Endometrial microvascular endothelial cells (primary cell): ENCODE measurements around the gene GPRASP2. TPM values are rescaled to one million over a fixed set of nuclear protein-coding genes. Genes with fewer than 3 reads are reported as not detected.

Source experiments
- in situ Hi-C: cut with HindIII; loops from 2 replicates; pipeline ENCODE4 v1.10.0; 2017; ENCODE audit warnings: low sequenced_read_pairs, low pct_unique_long_range_greater_than_20kb; ENCODE audit errors: inconsistent ontology term
- total RNA-seq: library from RNA; depleted of rRNA; stranded (reverse); fragments of >200 nt; gene quantifications from one replicate; pipeline ENCODE4 v1.2.3, GENCODE V29; 2015; ENCODE audit errors: inconsistent ontology term

The GPRASP2 gene
- total RNA-seq, 1 donor from 2014 or later: 29.5 TPM

DNA sequence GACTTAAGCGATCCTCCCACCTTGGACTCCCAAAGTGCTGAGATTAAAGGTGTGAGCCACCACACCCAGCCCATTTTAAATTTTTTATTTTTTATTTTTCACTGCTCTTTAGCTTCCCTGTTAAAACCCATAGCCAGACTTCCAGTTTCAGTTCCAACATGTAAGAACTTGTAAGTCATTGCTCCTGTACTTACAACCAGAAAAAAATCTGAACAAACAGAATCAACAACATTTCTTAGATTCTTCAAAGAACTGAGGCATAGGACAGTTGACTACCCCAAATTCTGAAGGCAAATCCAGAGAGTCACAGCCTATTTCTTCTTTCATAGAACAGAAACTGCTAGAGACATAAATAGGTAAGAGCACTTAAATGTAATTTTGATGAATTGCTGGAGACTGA is 16.4 kb downstream of the GPRASP2 start:
- in situ Hi-C loops: no loop called here

DNA sequence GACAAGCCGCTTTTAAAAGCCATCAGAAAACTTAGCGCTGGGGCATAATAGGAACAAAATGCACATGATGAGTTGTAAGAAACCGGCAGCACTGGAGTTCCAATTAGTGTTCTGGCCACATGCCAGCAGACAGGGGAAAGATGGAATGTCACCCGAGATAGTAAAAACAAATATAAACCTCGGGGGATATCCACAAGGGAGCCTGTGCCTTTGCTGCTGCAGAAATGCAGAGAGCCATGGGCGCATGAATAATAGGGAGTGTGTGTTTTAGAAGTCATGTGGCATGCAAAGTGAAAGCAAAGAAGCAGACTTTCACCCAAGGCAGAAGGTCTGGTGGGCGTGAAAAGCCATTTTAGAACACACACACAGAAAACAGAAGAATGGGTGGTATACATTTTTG is 27.4 kb downstream of the GPRASP2 start:
- in situ Hi-C loops: no loop called here

DNA sequence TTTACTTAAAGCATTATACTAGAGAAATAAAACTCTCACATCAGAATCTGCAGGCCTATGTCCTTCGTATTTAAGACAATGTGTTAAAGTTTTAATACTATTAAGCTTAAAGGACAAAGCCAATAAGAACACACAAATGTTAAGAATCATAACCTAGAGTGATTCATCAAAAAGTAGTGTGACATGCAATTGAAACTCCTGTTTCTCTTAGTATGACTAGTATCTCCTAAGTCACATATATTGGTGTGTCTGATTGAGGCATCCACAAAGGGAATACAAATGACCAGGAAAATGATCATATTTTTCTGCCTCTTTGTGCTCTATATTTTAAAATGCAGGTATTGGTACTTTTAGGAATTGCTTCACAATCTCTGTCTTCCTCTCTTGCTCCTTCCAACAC is 32.1 kb downstream of the GPRASP2 start:
- in situ Hi-C loops: no loop called here

- in situ Hi-C loops: no loop called here
These were observed 33.2 kb downstream of the GPRASP2 start for GRCh38 chrX:102745513-102745856.

GRCh38 chrX:102745857-102746584 is 33.8 kb downstream of the GPRASP2 start:
- in situ Hi-C loops: no loop called here

GRCh38 chrX:102765217-102765616 is 53.0 kb downstream of the GPRASP2 start:
- in situ Hi-C loops: no loop called here

DNA sequence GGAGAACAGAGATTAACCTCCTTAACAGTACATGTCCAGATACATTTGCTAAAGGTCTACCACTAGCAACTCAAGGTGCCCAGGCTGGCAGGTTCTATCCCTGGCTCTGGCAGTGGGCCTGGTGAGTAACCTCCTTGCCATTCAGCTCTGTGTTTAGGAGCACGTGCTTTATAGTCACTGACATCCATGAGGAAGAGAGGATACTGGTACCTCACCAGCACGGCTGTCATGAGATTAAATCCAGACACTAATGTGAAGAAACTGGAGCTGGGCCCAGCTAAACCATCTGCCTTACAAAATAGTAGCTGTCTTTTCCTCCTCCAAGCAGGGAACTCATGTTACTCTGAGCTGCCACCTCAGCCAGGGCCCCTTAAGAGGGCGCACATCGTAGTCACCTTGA is 53.6 kb downstream of the GPRASP2 start:
- in situ Hi-C loops: no loop called here

DNA sequence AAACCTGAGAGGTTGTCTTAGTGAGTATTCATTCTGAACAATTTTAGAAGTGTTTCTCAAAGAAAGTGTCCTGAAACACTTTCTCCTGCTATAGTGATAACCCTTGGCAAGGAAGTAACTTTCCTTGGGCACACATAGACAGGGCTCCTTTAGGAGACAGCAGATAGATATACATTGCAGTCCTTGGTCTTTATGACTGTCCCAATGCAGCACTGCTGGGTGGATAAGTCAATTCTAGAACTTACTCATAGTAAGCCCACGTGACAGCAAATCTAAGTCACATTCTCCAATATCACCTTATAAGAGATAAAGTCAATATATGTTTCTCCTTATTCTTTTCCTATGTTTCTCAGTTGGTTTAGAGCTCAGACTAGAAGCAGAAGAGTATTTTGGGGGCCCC is 55.0 kb downstream of the GPRASP2 start:
- in situ Hi-C loops: no loop called here

Other genes starting within 250 kb of the GPRASP2 start
- not detected for gene TCP11X2, start 240.6 kb upstream of the GPRASP2 start, total RNA-seq
- 15.9 TPM for gene TMSB15A, start 195.7 kb upstream of the GPRASP2 start, total RNA-seq
- 9.0 TPM for gene ARMCX5, start 112.9 kb upstream of the GPRASP2 start, total RNA-seq
- gene GPRASP1, start 61.0 kb upstream of the GPRASP2 start, total RNA-seq: 0.56 TPM
- gene GPRASP3, start 8.3 kb downstream of the GPRASP2 start, total RNA-seq: 4.0 TPM
- not detected for gene RAB40AL, start 224.8 kb downstream of the GPRASP2 start, total RNA-seq